ENCODE data around the gene ITGA3. TPM values are rescaled to one million over a fixed set of nuclear protein-coding genes. Genes with fewer than 3 reads are reported as not detected.
A peak's percentile ranks its signal among the peaks of the same experiment; 100 is the strongest.

The ITGA3 gene
- total and polyA plus RNA-seq, 2 of the 13 experiments (the other 11 are each of a cell fraction or from before 2014, with no cell fraction given), result 0.48 to 0.69 TPM

- peak; percentile 18; the same call in 1 of the 2 replicates for TF ChIP-seq PATZ1 (CRISPR knock-in tag; IDR thresholded peaks at IDR 0.05)
Observed at GRCh38 chr17:50026837-50027171, 29.1 kb upstream of the ITGA3 start (continued).

GRCh38 chr17:50027172-50027880 lies 28.6 kb upstream of the ITGA3 start:
- H3K4me3 ChIP-seq (replicated peaks in 1 of 3; ENCODE audit: insufficient read depth in 1 of 3, low read depth in 2 of 3, low read length in 3 of 3), result no peak overlapping the region
- FAIRE-seq, result no peak
- H3K79me2 ChIP-seq (ENCODE audit: insufficient read depth, low read length), result no peaks in the 10 kb centered on the region
- intact Hi-C loops (cut with micrococcal nuclease; ENCODE audit: unreplicated experiment), result loop anchor here (1.0 to 2.0 kb wide), 3 partner anchors 29 to 60 kb away; partner anchors contain the start of gene ITGA3
- no peaks in the 10 kb centered on the region for H3K9me3 ChIP-seq (ENCODE audit: low read length)
- in situ Hi-C loops (cut with HindIII; ENCODE audit: extremely low pct_ligation_motif_present, low pct_unique_long_range_greater_than_20kb), result loop anchor here (5.0 kb wide), 1 partner anchor 60 kb away; no protein-coding TSS in a partner anchor
- BruUV-seq (replicated peaks), result no TSS peak
- H3K36me3 ChIP-seq (replicated peaks in 1 of 2; ENCODE audit: control insufficient read depth in 1 of 2, insufficient read depth in 2 of 2, low read length in 2 of 2), result no peaks in the 10 kb centered on the region
- H3K27ac ChIP-seq (ENCODE audit: extremely low read length, insufficient read depth, low read length), result no peak overlapping the region
- H3K27me3 ChIP-seq (ENCODE audit: control insufficient read depth in 1 of 2, insufficient read depth in 2 of 2, low read length in 2 of 2), result peaks cover 0 to 7% of the 10 kb centered on the region in 2 experiments; a peak in 2 of 5 replicates
- H3K4me2 ChIP-seq (ENCODE audit: low read depth, low read length), result peak overlapping the region; percentile 2; the same call in 1 of the 2 replicates
- no peak for DNase-seq (ENCODE audit: low spot score)
- POLR2A ChIA-PET, result no interaction called here
- H3K4me1 ChIP-seq (ENCODE audit: insufficient read depth, low read length), result peaks cover 7% of the 10 kb centered on the region
- ATAC-seq, result peak; percentile 63
- CTCF ChIA-PET (ENCODE audit: low intra/inter-chr PET ratio, low total read pairs), result interaction anchor here (1.0 to 4.9 kb wide), 5 partner anchors 52 to 67 kb away, joined by 3 to 71 read pairs (median 6); partner anchors contain the start of gene PDK2
- no peaks in the 10 kb centered on the region for H4K20me1 ChIP-seq (ENCODE audit: insufficient read depth, low read length)
- no peak overlapping the region for H2AFZ ChIP-seq (ENCODE audit: low read length)
- WGBS (ENCODE audit: low lambda C conversion rate), result 7% methylated on average over 18 of the region's 27 CpGs
- H3K9ac ChIP-seq (ENCODE audit: insufficient read depth, low read depth, low read length), result no peak overlapping the region
- 0 out of 2 replicates have a peak, but pooled peaks have one; percentile 4 for TF ChIP-seq ZNF605 (CRISPR knock-in tag; IDR thresholded peaks at IDR 0.05)
- TF ChIP-seq ZNF891 (CRISPR knock-in tag; IDR thresholded peaks at IDR 0.05), result peak; percentile 29; the same call in 1 of the 2 replicates
- 0 out of 2 replicates have a peak, but pooled peaks have one; percentile 16 for TF ChIP-seq ZNF597 (CRISPR knock-in tag; IDR thresholded peaks at IDR 0.05)
- peak; percentile 9; the same call in 1 of the 2 replicates for TF ChIP-seq MYC (CRISPR knock-in tag; IDR thresholded peaks at IDR 0.05; ENCODE audit: borderline replicate concordance)
- peak; percentile 26; the same call in 1 of the 2 replicates for TF ChIP-seq ARHGAP35 (CRISPR knock-in tag; IDR thresholded peaks at IDR 0.05; ENCODE audit: borderline replicate concordance)
- TF ChIP-seq SRSF1 (optimal IDR thresholded peaks at IDR 0.05; ENCODE audit: low read depth, low read length), result peak; percentile 34
- peak; percentile 33 for TF ChIP-seq ZNF687 (CRISPR knock-in tag; IDR thresholded peaks at IDR 0.05)
- TF ChIP-seq LBX2 (CRISPR knock-in tag; IDR thresholded peaks at IDR 0.05; ENCODE audit: borderline replicate concordance), result 0 out of 2 replicates have a peak, but pooled peaks have one; percentile 27
- TF ChIP-seq RBM22 (optimal IDR thresholded peaks at IDR 0.05; ENCODE audit: low read length), result no peak
- no peak for TF ChIP-seq SALL2 (CRISPR knock-in tag; IDR thresholded peaks at IDR 0.05)
- 0 out of 2 replicates have a peak, but pooled peaks have one; percentile 13 for TF ChIP-seq TBX2 (CRISPR knock-in tag; IDR thresholded peaks at IDR 0.05; ENCODE audit: borderline replicate concordance)
- 0 out of 2 replicates have a peak, but pooled peaks have one; percentile 33 for TF ChIP-seq ZNF772 (CRISPR knock-in tag; IDR thresholded peaks at IDR 0.05)
